Activated CD4-positive, alpha-beta T cell treated with anti-CD3 and anti-CD28 coated beads, Interleukin-2, amount 50 U/mL, for 16 hours (primary cell): ENCODE results near the gene CFAP54.
A peak's percentile ranks its signal among the peaks of the same experiment; 100 is the strongest.
"Not testable (repeated sequence)": the region's sequence is repeated elsewhere in the genome, so short reads cannot be mapped to it uniquely, and the experiment has no call there.

Experiments used
- DNase-seq: peaks from one replicate; pipeline ENCODE4 v3.0.0-alpha.2; 2020

Gene CFAP54

DNA sequence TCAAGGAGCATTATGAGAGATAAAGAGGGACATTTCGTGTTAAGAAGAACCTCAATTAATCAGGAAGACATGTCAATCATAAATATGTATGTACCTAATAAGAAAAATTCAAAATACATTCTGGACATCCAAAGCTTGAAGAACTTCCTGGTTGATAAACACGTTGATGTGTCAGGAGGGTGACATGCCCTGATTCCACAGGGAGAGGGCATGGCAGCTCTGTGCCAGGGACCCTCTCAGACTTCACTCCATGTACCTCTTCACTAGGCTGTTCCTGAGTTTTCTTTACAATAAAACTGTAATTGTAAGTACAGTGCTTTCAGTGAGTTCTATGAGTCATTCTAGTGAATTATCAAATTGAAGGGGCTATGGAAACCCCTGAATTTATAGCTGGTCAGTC, 163.5 kb downstream of the CFAP54 start:
- DNase-seq, result no peak

GRCh38 chr12:96658075-96658474, 168.7 kb downstream of the CFAP54 start:
- DNase-seq, result no peak

GRCh38 chr12:96669786-96670185, 180.4 kb downstream of the CFAP54 start:
- DNase-seq, result no peak

GRCh38 chr12:96670334-96670899, 181.0 kb downstream of the CFAP54 start:
- DNase-seq, result no peak

GRCh38 chr12:96675519-96675918, 186.1 kb downstream of the CFAP54 start:
- DNase-seq, result not testable (repeated sequence)

DNA sequence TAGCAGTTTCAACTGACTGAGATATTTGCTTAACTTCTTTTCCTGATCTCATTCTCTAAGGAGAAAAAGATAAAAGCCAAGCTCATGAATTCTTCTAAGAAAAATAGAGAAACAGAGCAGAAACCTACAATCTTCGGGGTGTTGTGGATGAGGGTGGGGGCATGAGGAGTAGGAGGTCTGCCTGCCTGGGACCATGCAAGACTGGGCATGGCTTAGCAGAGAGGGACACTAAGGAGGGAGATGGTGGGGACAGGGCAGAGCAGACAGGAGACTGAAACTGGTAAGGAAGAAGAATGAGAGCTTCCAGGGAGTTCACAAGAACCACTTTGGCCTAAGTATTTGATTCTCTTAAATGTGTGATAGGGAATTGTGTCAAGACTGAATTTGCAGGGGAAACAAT, 188.0 kb downstream of the CFAP54 start:
- DNase-seq, result no peak

DNA sequence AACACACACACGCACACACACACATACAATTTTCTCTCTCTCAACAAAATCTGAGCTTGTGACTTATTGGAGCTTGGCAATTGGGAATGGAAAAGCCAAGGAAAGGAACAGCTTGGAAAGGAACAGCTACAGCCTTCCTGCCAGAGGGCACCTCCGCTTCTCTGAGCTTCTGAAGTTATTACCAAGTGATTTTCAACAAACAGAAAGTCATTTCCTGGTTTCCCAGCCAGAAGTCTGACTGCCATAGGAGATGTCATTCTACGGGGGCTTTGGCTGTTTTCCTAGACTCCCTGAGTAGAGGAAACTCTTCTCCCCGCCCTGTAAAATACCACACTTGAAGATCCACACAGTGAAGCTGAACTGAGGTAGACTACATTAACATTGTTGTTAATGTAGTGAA, 198.3 kb downstream of the CFAP54 start:
- no peak for DNase-seq

GRCh38 chr12:96698521-96698920, 209.1 kb downstream of the CFAP54 start:
- DNase-seq, result no peak

- no peak for DNase-seq
Measured at GRCh38 chr12:96698965-96699364, 209.6 kb downstream of the CFAP54 start.

DNA sequence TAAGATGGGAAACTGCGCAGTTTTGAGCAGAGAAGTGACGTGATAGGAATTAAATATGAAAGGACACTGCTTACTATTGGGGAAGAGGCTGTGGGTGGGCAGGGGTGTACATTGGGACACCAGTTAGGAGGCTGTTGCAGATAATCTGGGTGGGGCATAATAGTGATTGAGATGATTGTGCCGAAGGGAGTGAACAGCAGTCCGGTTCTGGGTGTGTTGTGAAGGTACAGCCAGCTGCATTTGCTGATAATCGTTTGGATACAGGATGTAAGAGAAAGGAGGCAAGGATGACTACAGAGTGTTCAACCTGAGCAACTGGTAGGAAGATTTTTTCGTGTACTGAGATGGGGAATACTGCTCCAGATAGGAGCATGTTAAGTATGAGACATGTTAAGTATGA, 212.5 kb downstream of the CFAP54 start:
- DNase-seq, result no peak

GRCh38 chr12:96710127-96710745, 220.9 kb downstream of the CFAP54 start:
- no peak for DNase-seq

GRCh38 chr12:96711364-96711763, 222.0 kb downstream of the CFAP54 start:
- no peak for DNase-seq

GRCh38 chr12:96714199-96714598, 224.8 kb downstream of the CFAP54 start:
- DNase-seq, result no peak

DNA sequence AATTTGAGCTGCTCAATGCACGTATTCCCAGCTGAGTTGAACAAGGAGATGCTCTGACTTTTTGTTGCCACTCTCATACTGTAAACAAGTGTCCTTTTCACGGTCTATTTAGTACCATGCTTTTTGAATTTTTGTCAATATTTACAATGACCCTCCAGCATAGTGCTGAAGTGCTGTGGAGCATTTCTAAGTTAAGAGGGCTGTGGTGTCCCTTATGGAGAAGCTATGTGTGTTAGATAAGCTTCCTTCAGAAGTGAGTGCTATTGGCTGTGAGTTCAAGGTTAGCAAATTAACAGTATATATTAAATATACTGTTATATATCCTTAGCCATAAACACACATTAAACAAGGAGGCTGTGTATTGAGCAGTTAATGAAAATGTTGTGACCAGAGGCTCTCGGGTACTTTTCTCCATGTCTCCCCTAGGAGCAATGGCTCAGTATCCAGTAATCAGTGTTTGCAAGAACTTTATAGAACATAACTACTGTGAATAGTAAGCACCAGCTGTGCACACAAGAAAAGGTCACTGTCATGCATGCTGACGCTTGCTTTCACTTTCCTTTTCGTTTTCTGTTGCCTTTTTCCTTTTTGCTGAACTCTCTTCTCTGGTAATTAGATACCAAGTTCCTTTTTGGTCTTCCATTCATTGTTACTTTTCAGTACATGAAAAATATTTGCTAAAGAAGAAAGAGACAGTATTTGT, 230.4 kb downstream of the CFAP54 start:
- DNase-seq, result peak; percentile 59

DNA sequence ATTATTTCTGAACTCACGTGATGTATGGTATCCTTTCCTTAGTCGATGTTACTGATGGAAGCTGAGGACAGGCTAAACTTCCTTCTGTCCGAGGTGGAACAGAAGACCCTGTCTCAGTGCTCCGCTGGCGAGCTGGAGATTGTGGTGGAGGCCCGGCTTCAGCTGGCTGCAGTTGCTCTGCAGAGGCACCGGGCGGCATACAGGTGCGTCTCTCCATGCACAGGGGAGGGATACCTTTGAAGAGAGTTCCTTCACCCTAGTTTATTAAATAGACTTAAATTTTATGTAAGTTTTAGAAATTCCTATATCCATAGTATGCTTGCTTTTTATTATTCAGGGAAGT, 231.0 kb downstream of the CFAP54 start:
- DNase-seq, result peak; percentile 12

DNA sequence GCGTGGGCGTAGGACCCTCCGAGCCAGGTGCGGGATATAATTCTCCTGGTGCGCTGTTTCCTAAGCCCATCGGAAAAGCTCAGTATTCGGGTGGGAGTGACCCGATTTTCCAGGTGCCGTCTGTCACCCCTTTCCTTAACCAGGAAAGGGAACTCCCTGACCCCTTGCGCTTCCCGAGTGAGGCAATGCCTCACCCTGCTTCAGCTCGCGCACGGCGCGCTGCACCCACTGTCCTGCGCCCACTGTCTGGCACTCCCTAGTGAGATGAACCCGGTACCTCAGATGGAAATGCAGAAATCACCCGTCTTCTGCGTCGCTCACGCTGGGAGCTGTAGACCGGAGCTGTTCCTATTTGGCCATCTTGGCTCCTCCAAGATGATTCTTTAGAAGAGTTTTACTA, 240.1 kb downstream of the CFAP54 start:
- not testable (repeated sequence) for DNase-seq

DNA sequence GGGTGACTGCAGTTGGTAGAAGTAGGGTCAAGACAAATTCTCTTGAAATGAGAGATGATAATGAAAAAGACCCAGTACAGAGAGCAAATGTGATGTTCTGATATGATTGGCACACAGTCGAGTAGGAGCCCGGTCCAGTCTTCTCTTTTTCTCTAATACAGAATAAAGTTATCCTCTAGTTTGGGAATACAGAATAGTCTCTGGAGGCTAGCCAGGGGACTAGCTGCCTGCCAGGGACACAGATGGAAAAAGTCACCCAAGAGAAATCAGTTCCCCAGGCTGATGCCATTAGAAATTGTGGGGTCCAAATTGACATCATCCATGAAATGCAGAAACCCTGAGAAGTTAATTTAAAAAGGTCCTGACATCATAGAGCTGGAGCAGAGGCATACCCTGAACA, 240.5 kb downstream of the CFAP54 start:
- DNase-seq, result no peak

- DNase-seq, result no peak
Measured at GRCh38 chr12:96743606-96744005, 254.2 kb downstream of the CFAP54 start.

GRCh38 chr12:96749999-96750398, 260.6 kb downstream of the CFAP54 start:
- no peak for DNase-seq

DNA sequence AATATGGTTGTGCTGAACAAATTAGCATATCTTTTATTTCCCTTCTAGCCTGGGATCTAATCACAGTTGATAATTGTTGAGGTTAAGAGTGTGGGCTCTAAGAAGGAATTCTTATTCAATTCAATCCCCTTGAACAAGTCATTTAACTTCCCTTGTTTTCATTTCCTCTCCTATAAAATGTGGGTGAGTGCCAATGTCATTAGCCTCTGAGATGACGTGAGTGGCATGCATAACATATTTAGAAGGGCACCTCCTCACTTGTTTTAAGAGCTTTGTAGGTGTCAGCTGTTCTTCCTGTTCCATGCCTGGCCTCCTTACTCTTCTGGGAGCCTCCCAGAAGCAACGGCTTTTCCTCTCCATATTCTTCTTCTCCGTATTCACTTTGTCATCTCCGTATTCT, 262.2 kb downstream of the CFAP54 start:
- no peak for DNase-seq

- no peak for DNase-seq
Measured at GRCh38 chr12:96752211-96752610, 262.8 kb downstream of the CFAP54 start.

GRCh38 chr12:96766232-96766631, 276.9 kb downstream of the CFAP54 start:
- no peak for DNase-seq

GRCh38 chr12:96769400-96769799, 280.0 kb downstream of the CFAP54 start:
- no peak for DNase-seq

- no peak for DNase-seq
Measured at GRCh38 chr12:96770219-96771102, 281.1 kb downstream of the CFAP54 start.
